Smooth muscle cell (in vitro differentiated cells): ENCODE data around the gene XRCC6. TPM values are rescaled to one million over a fixed set of nuclear protein-coding genes. Genes with fewer than 3 reads are reported as not detected.

ENCODE experiments used
- DNase-seq: peaks from one replicate; lab custom pipeline; 2025; ENCODE audit not compliant: unreplicated experiment; lab: John Stamatoyannopoulos, UW
- H2AFZ ChIP-seq: fragments of 200-600 bp; sonication (generic); 2 replicates; pipeline ENCODE4 v1.6.0; 2016; ENCODE audit warnings: antibody characterized with exemption, low read depth, mild to moderate bottlenecking
- H3F3A ChIP-seq: fragments of 200-600 bp; sonication (generic); 2 replicates; pipeline ENCODE4 v1.6.0; 2017; ENCODE audit warnings: antibody characterized with exemption, low read depth
- H3K27ac ChIP-seq: fragments of 200-600 bp; sonication (generic); 2 replicates; pipeline ENCODE4 v1.5.1; 2016; ENCODE audit warnings: low read depth, mild to moderate bottlenecking
- H3K27me3 ChIP-seq: fragments of 200-600 bp; sonication (generic); 2 replicates; pipeline ENCODE4 v1.6.1; 2016; ENCODE audit warnings: low read depth, mild to moderate bottlenecking
- H3K36me3 ChIP-seq: fragments of 200-600 bp; sonication (generic); 2 replicates; pipeline ENCODE4 v1.5.1; 2016; ENCODE audit warnings: low read depth
- H3K4me1 ChIP-seq: fragments of 200-600 bp; sonication (generic); 2 replicates; pipeline ENCODE4 v1.5.1; 2016; ENCODE audit warnings: low read depth
- H3K4me2 ChIP-seq: fragments of 200-600 bp; sonication (generic); 2 replicates; pipeline ENCODE4 v1.6.0; 2016; ENCODE audit warnings: mild to moderate bottlenecking
- H3K4me3 ChIP-seq: fragments of 200-600 bp; sonication (generic); 2 replicates; pipeline ENCODE4 v1.5.1; 2016; ENCODE audit warnings: mild to moderate bottlenecking
- H3K79me2 ChIP-seq: fragments of 200-600 bp; sonication (generic); 2 replicates; pipeline ENCODE4 v1.6.0; 2016; ENCODE audit warnings: low read depth, mild to moderate bottlenecking
- H3K9ac ChIP-seq: fragments of 200-600 bp; sonication (generic); 2 replicates; pipeline ENCODE4 v1.6.0; 2016; ENCODE audit warnings: low read depth
- H3K9me3 ChIP-seq: fragments of 200-600 bp; sonication (generic); replicated peaks from 2 replicates; pipeline ENCODE4 v1.5.1; 2016; ENCODE audit warnings: low read depth
- H4K20me1 ChIP-seq: fragments of 200-600 bp; sonication (generic); 2 replicates; pipeline ENCODE4 v1.6.0; 2016; ENCODE audit warnings: low read depth
- CTCF ChIP-seq: fragments of 200-600 bp; sonication (generic); IDR thresholded peaks from 2 replicates; pipeline ENCODE4 v1.5.1; 2017; ENCODE audit warnings: borderline replicate concordance, mild to moderate bottlenecking, antibody characterized with exemption; ENCODE audit not compliant: insufficient read depth, poor library complexity, severe bottlenecking
- WGBS: methylation state at CpG from one replicate; pipeline ENCODE4 v1.1.7; 2016; ENCODE audit warnings: low lambda C conversion rate; 5-methylcytosine and 5-hydroxymethylcytosine counted together
- polyA plus RNA-seq: library from polyadenylated mRNA; unstranded; fragments of >200 nt; fragmentation: Nextera tagmentation; extraction: Ambion mirVana; gene quantifications from 2 replicates; pipeline ENCODE4 v1.2.1, GENCODE V29; 2016
- total RNA-seq: library from RNA; depleted of rRNA; stranded (reverse); fragments of >200 nt; gene quantifications from 2 replicates; pipeline ENCODE4 v1.2.3, GENCODE V29; 2014

XRCC6 gene
- total and polyA plus RNA-seq, 2 experiments from 2014 or later: 186 to 264 TPM

DNA sequence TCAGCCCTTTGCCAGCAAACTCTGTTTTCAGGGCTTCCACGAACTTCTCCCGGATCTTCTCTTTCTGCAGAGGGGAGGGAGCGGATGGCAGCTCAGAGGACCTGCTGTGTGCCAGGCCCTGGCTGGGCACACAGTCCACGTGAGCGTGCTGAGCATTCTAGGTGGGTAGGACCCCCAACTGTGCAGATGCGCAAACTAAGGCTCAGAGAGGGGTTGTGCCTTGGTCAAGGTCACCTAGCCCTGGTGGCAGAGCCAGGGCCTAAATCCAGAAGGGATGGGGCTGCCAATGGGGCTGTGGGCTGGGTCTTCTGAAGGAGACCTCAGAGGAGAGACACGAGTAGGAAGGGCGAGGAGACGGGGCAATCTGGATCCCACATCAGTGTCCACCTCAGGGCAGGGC lies 42.3 kb upstream of the XRCC6 start:
- Histone ChIP-seq H3K4me3 (no peak overlapping the region), H2AFZ (no peak overlapping the region), H4K20me1 (no peaks in the 10 kb centered on the region), H3K27ac (no peak overlapping the region), H3F3A (no peaks in the 10 kb centered on the region), H3K4me2 (no peak overlapping the region), H3K36me3 (no peaks in the 10 kb centered on the region), H3K79me2 (no peaks in the 10 kb centered on the region), H3K9me3 (no peaks in the 10 kb centered on the region), H3K4me1 (no peaks in the 10 kb centered on the region), H3K27me3 (no peaks in the 10 kb centered on the region), H3K9ac (no peak overlapping the region)
- no peak for DNase-seq
- no peak for TF ChIP-seq CTCF
- WGBS: 98% methylated on average over 9 of the region's 9 CpGs

DNA sequence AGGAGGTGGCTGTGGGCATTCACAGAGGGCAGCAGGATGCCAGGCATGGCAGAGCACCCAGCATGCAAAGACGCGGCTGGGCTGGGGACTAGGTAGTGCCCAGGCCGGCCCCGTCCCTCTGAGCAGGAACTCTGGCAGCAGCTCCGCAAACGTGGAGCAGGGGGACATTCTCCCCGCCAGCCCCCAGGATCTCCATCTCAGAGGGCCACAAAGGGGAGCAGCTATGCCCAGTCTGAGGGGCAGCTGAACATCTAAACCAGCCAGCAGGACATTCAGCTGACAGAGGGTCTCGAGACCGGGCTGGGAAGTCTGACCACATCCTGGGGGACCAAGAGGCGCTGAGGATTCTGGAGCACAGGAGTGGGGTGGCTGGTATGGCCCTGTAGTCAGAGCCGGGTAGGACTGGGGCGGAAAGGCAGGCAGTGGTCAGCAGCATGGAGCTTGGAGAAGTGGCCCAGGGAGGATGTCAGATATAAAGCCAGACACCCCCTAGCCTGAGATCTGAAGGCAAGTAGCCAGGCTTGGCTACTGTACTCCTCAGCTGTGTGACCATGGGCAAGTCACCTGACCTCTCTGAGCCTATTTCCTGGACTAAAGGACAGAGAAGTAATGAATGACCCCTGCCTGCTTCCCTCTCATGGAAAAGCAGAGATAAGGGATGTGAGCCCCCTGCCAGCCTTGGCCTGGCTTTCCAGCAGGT lies 41.6 kb upstream of the XRCC6 start:
- DNase-seq: no peak
- Histone ChIP-seq H3K36me3 (no peaks in the 10 kb centered on the region), H3K27me3 (no peaks in the 10 kb centered on the region), H3K4me1 (no peaks in the 10 kb centered on the region), H3K9ac (no peak overlapping the region), H3K27ac (no peak overlapping the region), H3K79me2 (no peaks in the 10 kb centered on the region), H2AFZ (no peak overlapping the region), H4K20me1 (peaks cover 2% of the 10 kb centered on the region), H3K4me3 (no peak overlapping the region), H3K4me2 (no peak overlapping the region), H3F3A (no peaks in the 10 kb centered on the region), H3K9me3 (no peaks in the 10 kb centered on the region)
- TF ChIP-seq CTCF: no peak
- 96% methylated on average over 11 of the region's 12 CpGs for WGBS

GRCh38 chr22:41579997-41580355 lies 41.1 kb upstream of the XRCC6 start:
- Histone ChIP-seq H3K27me3 (no peaks in the 10 kb centered on the region), H4K20me1 (peaks cover 7% of the 10 kb centered on the region), H3K4me2 (no peak overlapping the region), H3K9ac (no peak overlapping the region), H3K4me1 (no peaks in the 10 kb centered on the region), H3K9me3 (no peaks in the 10 kb centered on the region), H2AFZ (no peak overlapping the region), H3K36me3 (no peaks in the 10 kb centered on the region), H3K27ac (no peak overlapping the region), H3K79me2 (no peaks in the 10 kb centered on the region), H3K4me3 (no peak overlapping the region), H3F3A (no peaks in the 10 kb centered on the region)
- no peak for TF ChIP-seq CTCF
- DNase-seq: no peak
- WGBS: 96% methylated on average over 6 of the region's 6 CpGs

DNA sequence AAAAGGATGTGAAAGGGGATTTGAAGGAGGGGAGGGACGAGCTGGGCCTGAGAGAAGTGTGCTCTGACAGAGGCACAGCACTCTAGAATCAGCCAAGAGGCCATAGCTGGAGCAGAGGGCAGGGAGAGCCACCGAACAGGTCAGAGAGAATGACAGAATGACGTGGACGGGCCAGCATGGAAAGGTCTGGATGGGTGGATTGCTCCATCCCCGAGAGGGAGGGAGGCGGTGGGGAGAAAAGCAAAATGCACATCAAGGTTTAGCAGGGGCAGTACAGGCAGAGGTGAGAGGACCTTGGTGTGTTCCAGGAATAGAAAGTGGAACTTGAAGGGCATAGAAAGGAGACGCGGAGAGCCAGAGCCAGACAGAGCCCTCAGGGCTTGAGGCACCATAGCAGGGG lies 38.4 kb upstream of the XRCC6 start:
- Histone ChIP-seq H3K9ac (no peak overlapping the region), H3F3A (no peaks in the 10 kb centered on the region), H3K4me3 (no peak overlapping the region), H2AFZ (no peak overlapping the region), H3K79me2 (peaks cover 8% of the 10 kb centered on the region), H3K27ac (no peak overlapping the region), H3K36me3 (no peaks in the 10 kb centered on the region), H4K20me1 (peaks cover 9% of the 10 kb centered on the region), H3K9me3 (no peaks in the 10 kb centered on the region), H3K4me1 (no peaks in the 10 kb centered on the region), H3K27me3 (no peaks in the 10 kb centered on the region), H3K4me2 (no peak overlapping the region)
- no peak for TF ChIP-seq CTCF
- no peak for DNase-seq
- 85% methylated on average over 8 of the region's 8 CpGs for WGBS
